AG09319 (cell line): ENCODE results near the gene ZNF598.

Experiments
- DNase-seq: peaks from one replicate; pipeline ENCODE4 v3.0.0-alpha.2; 2010; ENCODE audit warnings: low read depth; ENCODE audit errors: extremely low read depth
- TF ChIP-seq, protein P1 (sequence below): IDR thresholded peaks from 2 replicates; pipeline ENCODE4 v1.5.1; 2011; ENCODE audit warnings: low read depth, mild to moderate bottlenecking, inconsistent platforms, low read length, moderate library complexity

The ZNF598 gene

DNA sequence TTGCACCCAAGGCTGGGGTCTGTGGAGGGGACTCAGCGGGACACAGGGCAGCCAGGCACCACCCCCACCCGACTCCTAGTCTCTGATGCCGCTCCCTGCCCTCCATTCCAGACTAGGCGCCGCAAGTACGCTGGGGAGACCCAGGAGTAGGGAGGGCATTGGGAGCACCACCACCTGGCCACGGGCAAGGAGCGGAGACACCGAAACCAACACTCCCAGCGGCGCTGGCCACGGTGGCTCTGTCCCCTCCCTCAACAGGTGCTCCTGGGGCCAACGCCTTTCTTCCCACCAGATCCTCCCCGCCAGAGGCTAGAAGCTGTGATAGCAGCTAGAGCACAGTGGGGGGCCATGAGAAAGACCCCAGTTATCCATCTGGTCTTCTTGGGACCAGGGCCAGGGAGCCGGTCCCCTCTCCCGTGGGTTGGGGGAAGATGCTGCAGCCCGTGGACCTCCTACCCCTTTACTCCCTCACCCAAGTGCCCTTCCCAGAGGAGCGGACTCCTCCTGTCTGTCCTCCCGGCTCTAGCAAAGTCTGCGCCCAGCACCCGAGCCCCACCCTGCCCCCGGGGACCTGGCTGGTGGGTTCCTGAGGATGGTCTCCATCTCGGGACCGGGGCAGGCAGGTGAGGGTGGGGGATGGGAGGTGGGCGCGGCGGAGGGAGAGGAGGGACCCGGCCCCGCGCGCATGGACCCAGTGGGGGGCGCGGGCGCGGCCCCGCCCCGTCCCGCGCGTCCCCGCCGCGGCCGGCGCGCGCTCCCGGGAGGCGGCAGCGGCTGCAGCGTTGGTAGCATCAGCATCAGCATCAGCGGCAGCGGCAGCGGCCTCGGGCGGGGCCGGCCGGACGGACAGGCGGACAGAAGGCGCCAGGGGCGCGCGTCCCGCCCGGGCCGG is 20.2 kb downstream of the ZNF598 start, which contains the start of gene SYNGR3:
TSS of gene SYNGR3 (plus strand) at position 762 of the 892 bp plus-strand sequence. CDS start 133 bp downstream, outside the sequence.
- no peak for DNase-seq
- TF ChIP-seq, protein P1, sequence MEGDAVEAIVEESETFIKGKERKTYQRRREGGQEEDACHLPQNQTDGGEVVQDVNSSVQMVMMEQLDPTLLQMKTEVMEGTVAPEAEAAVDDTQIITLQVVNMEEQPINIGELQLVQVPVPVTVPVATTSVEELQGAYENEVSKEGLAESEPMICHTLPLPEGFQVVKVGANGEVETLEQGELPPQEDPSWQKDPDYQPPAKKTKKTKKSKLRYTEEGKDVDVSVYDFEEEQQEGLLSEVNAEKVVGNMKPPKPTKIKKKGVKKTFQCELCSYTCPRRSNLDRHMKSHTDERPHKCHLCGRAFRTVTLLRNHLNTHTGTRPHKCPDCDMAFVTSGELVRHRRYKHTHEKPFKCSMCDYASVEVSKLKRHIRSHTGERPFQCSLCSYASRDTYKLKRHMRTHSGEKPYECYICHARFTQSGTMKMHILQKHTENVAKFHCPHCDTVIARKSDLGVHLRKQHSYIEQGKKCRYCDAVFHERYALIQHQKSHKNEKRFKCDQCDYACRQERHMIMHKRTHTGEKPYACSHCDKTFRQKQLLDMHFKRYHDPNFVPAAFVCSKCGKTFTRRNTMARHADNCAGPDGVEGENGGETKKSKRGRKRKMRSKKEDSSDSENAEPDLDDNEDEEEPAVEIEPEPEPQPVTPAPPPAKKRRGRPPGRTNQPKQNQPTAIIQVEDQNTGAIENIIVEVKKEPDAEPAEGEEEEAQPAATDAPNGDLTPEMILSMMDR: no peak

- DNase-seq: no peak
- TF ChIP-seq, protein P1: no peak
These were observed 22.4 kb downstream of the ZNF598 start for GRCh38 chr16:1987198-1987597.

DNA sequence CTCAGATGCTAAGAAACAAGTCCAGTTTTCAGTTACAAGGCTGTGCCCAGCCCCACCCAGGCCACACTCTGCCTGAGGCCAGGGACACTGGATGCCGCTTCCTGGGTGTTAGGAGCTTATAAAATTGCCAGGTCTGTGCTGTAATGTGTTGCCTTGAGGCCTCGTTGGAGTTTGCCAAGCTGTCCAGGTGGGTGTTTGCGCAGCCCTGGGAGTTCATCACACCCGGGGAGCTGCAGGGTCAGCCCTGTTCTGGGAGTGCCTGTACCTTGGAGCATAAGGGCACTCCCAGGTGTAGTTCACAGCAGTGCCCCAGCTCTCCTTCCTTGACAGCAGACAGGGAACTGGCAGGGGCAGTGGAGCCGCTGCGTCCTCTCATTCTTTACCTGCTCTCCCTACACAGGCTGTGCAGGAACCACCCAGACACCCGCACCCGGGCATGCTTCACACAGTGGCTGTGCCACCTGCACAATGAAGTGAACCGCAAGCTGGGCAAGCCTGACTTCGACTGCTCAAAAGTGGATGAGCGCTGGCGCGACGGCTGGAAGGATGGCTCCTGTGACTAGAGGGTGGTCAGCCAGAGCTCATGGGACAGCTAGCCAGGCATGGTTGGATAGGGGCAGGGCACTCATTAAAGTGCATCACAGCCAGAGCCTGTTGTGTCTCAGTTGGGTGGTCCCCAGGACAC is 24.0 kb downstream of the ZNF598 start:
- no peak for DNase-seq
- TF ChIP-seq, protein P1: no peak

DNA sequence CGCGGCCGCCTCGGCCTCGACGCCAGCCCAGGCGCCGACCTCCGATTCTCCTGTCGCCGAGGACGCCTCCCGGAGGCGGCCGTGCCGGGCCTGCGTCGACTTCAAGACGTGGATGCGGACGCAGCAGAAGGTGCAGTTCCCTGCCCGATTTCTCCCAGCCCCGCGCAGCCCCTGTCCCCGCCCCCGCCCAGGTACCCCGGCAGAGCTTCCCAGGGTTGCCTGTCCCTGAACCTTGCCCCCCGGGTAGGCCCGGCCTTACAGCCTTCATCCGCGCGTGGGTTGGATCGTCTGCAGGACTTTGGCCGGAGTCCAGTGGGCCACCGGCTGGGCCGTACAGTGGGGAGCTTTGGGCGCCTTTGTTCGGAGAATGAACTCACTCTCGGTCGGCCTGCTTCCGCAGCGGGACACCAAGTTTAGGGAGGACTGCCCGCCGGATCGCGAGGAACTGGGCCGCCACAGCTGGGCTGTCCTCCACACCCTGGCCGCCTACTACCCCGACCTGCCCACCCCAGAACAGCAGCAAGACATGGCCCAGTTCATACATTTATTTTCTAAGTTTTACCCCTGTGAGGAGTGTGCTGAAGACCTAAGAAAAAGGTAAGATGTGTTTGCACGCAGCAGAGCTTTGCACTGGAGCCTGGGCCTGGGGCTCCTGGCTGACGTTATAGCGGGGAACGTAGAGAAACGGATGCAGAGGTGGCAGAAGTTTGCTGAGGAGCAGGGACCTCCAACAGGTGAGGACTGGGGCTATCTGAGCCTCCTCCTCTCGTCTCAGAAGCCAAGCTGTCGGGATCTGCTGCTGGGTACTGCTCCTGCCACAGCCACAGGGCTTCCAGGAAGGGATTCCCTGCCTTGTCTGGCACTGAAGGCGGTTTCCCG is 25.0 kb downstream of the ZNF598 start:
- TF ChIP-seq, protein P1: no peak
- DNase-seq: no peak

GRCh38 chr16:1983544-1984346 is 25.9 kb downstream of the ZNF598 start, which contains the start of gene GFER:
TSS of gene GFER (plus strand) at chr16:1984193. CDS start at chr16:1984219, 26 bp downstream.
- TF ChIP-seq, protein P1: peak; percentile 27

DNA sequence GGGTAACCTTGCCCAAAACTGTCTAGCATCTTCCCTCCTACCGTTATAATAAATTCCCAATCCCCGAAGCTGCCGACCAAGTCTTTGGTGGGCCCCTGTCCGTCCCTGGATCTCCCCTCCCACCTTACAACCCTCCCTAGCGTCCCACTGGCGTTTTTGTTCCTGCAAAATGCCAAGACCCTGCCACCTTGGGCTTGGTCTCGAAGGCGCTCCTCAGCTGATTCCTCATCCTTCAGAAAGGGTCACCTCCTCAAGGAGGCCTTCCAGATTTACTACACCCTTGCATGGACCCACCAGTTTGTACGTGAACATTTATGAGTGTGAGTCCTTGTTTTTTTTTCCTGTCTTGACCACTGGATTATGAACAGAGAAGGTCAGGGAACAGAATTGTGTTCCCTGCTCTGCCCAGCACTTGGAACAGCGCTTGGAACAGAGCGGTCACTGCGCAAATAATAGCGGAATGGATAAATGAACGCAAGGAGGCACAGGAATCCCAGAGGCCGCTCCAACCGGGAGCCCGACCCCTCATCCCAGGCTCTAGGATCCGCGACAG is 26.6 kb downstream of the ZNF598 start:
- no peak for DNase-seq
- TF ChIP-seq, protein P1: peak; percentile 27

More at GRCh38 chr16:1983544-1984346, 25.9 kb downstream of the ZNF598 start, which contains the start of gene GFER:
- peak; percentile 83 for DNase-seq
